OCI-LY7 (cell line): ENCODE data around the gene CHST11.

ENCODE experiments used
- CTCF ChIP-seq: fragments of 200-600 bp; sonication (generic); conservative IDR thresholded peaks from 2 replicates; pipeline ENCODE4 v1.5.1; 2014; ENCODE audit warnings: mild to moderate bottlenecking, antibody characterized with exemption, low read length, moderate library complexity, mixed read lengths
- EZH2phosphoT487 ChIP-seq: fragments of 200-600 bp; sonication (generic); IDR thresholded peaks from 2 replicates; pipeline ENCODE4 v1.6.1; 2018; ENCODE audit warnings: low read depth, borderline replicate concordance, mild to moderate bottlenecking, mixed run types, antibody characterized with exemption, low read length, moderate library complexity, mixed read lengths

GRCh38 chr12:104758771-104759170 lies 302.0 kb downstream of the CHST11 start:
- no peak for TF ChIP-seq CTCF
- TF ChIP-seq EZH2phosphoT487: no peak
